GM12878 (cell line): Measurements from ENCODE around the gene C6orf52. TPM values are rescaled to one million over a fixed set of nuclear protein-coding genes. Genes with fewer than 3 reads are reported as not detected.

Source experiments
- ATAC-seq: fragments of 200-7000 bp; cut with Tn5 transposase; 3 replicates; pipeline ENCODE4 v1.9.1; 2020; ENCODE audit warnings: mild to moderate bottlenecking, moderate library complexity
- BruUV-seq: library from RNA; stranded (reverse); fragments of 400-500 nt; replicated peaks from 2 replicates; lab custom pipeline; 2021; lab: Mats Ljungman, UMichigan
- CTCF ChIA-PET: fragments of 300-600 bp; sonication (Branson Sonifier 250); formaldehyde crosslinking; extraction: SDS; loops from one replicate; lab custom pipeline; 2021; ENCODE audit warnings: inconsistent platforms; lab: Yijun Ruan, JAX
- POLR2A ChIA-PET: fragments of 350-600 bp; formaldehyde crosslinking; extraction: SDS; loops from one replicate; lab custom pipeline; 2021; ENCODE audit warnings: inconsistent platforms; lab: Charles Lee
- RAD21 ChIA-PET: fragments of 300-600 bp; sonication (Branson Sonifier 250); formaldehyde crosslinking; loops from one replicate; lab custom pipeline; 2023; ENCODE audit warnings: antibody characterized with exemption; ENCODE audit not compliant: unreplicated experiment; lab: Charles Lee
- SMC1A ChIA-PET: fragments of 300-600 bp; sonication (Branson Sonifier 250); formaldehyde crosslinking; loops from one replicate; lab custom pipeline; 2023; ENCODE audit not compliant: unreplicated experiment, uncharacterized antibody; lab: Charles Lee
- DNase-seq: peaks from one replicate; pipeline ENCODE4 v3.0.0-alpha.2; 2011; ENCODE audit warnings: low read depth, low spot score
- FAIRE-seq: peaks from 3 replicates; lab custom pipeline; 2011; peaks lifted over from hg19 to GRCh38; lab: Jason Lieb, UNC
- H2AFZ ChIP-seq: 2 replicates; pipeline ENCODE4 v1.6.0; 2011; ENCODE audit warnings: low read depth, low read length, control low read depth; ENCODE audit not compliant: control insufficient read depth
- H3K27ac ChIP-seq: 2 replicates; pipeline ENCODE4 v1.5.1; 2011; ENCODE audit warnings: control low read depth; ENCODE audit not compliant: control insufficient read depth, insufficient read depth
- H3K27me3 ChIP-seq, 2 experiments: replicated peaks in 1 of 2; 2 replicates each; pipeline versions ENCODE4 v1.6.0 to v1.6.1; 2011; ENCODE audit warnings: low read length in 1 of 2; ENCODE audit not compliant: control insufficient read depth in 2 of 2, insufficient read depth in 2 of 2
- H3K36me3 ChIP-seq, 2 experiments: 2 replicates each; pipeline ENCODE4 v1.5.1; 2011; ENCODE audit warnings: low read length in 1 of 2; ENCODE audit not compliant: control insufficient read depth in 2 of 2, insufficient read depth in 2 of 2
- H3K4me1 ChIP-seq: 2 replicates; pipeline ENCODE4 v1.6.1; 2011; ENCODE audit warnings: mild to moderate bottlenecking, low read length, moderate library complexity, mixed read lengths; ENCODE audit not compliant: control insufficient read depth, insufficient read depth
- H3K4me2 ChIP-seq: 2 replicates; pipeline ENCODE4 v1.6.0; 2011; ENCODE audit warnings: control low read depth; ENCODE audit not compliant: control insufficient read depth, insufficient read depth
- H3K4me3 ChIP-seq: fragments of 200-600 bp; sonication (generic); 2 replicates; pipeline ENCODE4 v1.5.1; 2016
- H3K79me2 ChIP-seq: 2 replicates; pipeline ENCODE4 v1.6.0; 2011; ENCODE audit warnings: low read length; ENCODE audit not compliant: control insufficient read depth, insufficient read depth
- H3K9ac ChIP-seq: 2 replicates; pipeline ENCODE4 v1.8.0; 2011; ENCODE audit warnings: low read length, control low read depth, mixed read lengths; ENCODE audit not compliant: control insufficient read depth, insufficient read depth
- H3K9me3 ChIP-seq: replicated peaks from 3 replicates; pipeline ENCODE4 v1.5.1; 2011; ENCODE audit warnings: mild to moderate bottlenecking, low read length; ENCODE audit not compliant: control insufficient read depth, insufficient read depth
- H4K20me1 ChIP-seq: 2 replicates; pipeline ENCODE4 v1.6.0; 2011; ENCODE audit not compliant: control insufficient read depth, insufficient read depth
- BCLAF1 ChIP-seq: fragments of 450-650 bp; IDR thresholded peaks from 2 replicates; pipeline ENCODE4 v1.6.1; 2017; ENCODE audit warnings: antibody characterized with exemption, mild to moderate bottlenecking, moderate library complexity
- CHD4 ChIP-seq: fragments of 200-600 bp; sonication (generic); IDR thresholded peaks from 2 replicates; pipeline ENCODE4 v1.6.1; 2016; ENCODE audit warnings: mild to moderate bottlenecking
- E4F1 ChIP-seq: fragments of 450-650 bp; IDR thresholded peaks from 2 replicates; pipeline ENCODE4 v1.6.1; 2018; ENCODE audit warnings: borderline replicate concordance, mild to moderate bottlenecking; ENCODE audit not compliant: partially characterized antibody
- EP300 ChIP-seq, 2 experiments: fragments of 150-350 bp in 1 of 2; IDR thresholded peaks; 2 replicates each; pipeline ENCODE4 v1.6.1; 2011 to 2012; ENCODE audit warnings: low read depth in 2 of 2, low read length in 2 of 2, borderline replicate concordance in 1 of 2, improper control_type of control experiment in 1 of 2, inconsistent platforms in 1 of 2; ENCODE audit not compliant: control insufficient read depth in 1 of 2
- FOXK2 ChIP-seq: fragments of 450-650 bp; IDR thresholded peaks from 2 replicates; pipeline ENCODE4 v1.6.1; 2017; ENCODE audit warnings: mild to moderate bottlenecking, moderate library complexity
- STAT1 ChIP-seq: fragments of 450-650 bp; conservative IDR thresholded peaks from 2 replicates; pipeline ENCODE4 v1.6.1; 2014; ENCODE audit warnings: antibody characterized with exemption, mild to moderate bottlenecking
- ZBED1 ChIP-seq: IDR thresholded peaks from 2 replicates; pipeline ENCODE4 v1.6.1; 2016; ENCODE audit warnings: borderline replicate concordance
- ZNF217 ChIP-seq: fragments of 450-650 bp; IDR thresholded peaks from 2 replicates; pipeline ENCODE4 v1.6.1; 2017; ENCODE audit warnings: antibody characterized with exemption, mild to moderate bottlenecking
- WGBS: methylation state at CpG from one replicate; pipeline ENCODE4 v1.1.6; 2016; ENCODE audit warnings: low lambda C conversion rate; ENCODE audit not compliant: insufficient replicate concordance, insufficient coverage; ENCODE audit errors: missing lambda C conversion rate; 5-methylcytosine and 5-hydroxymethylcytosine counted together
- in situ Hi-C: fragments of 300-500 bp; cut with MboI; formaldehyde crosslinking; loops from 9 replicates; pipeline ENCODE4 v1.14.3; 2018; ENCODE audit warnings: mixed read lengths
- intact Hi-C: fragments of 100-400 bp; cut with micrococcal nuclease; formaldehyde crosslinking; loops from one replicate; pipeline ENCODE4 v1.14.2; 2022; ENCODE audit not compliant: unreplicated experiment
- polyA plus RNA-seq, 11 experiments: library from polyadenylated mRNA; depleted of rRNA in 4 of 11; unstranded in 6 of 11; stranded (reverse) in 5 of 11; fragments of >200 nt; fragmentation: Nextera tagmentation in 4 of 11; fragmentation: Illumina TruSeq in 1 of 11; extraction: Ambion mirVana in 4 of 11; extraction: Trizol in 1 of 11; gene quantifications; 1 replicate in 1 of 11; 2 replicates in 10 of 11; pipeline versions ENCODE4 v1.2.1 to v1.2.3, GENCODE V29; 2011 to 2016; ENCODE audit warnings: inconsistent platforms in 2 of 11, missing spikeins in 2 of 11, low read depth in 1 of 11
- total RNA-seq, 4 experiments: library from RNA; depleted of rRNA in 3 of 4; stranded (reverse); fragments of >200 nt in 3 of 4; fragmentation: Illumina TruSeq in 1 of 4; extraction: Trizol in 1 of 4; gene quantifications; 2 replicates each; pipeline versions ENCODE4 v1.2.1 to v1.2.3, GENCODE V29; 2013 to 2021

C6orf52 gene
- total and polyA plus RNA-seq, 10 of the 15 experiments (the other 5 are each of a cell fraction or from before 2014, with no cell fraction given) = 2.7 to 15.1 (median 4.9) TPM

GRCh38 chr6:10725044-10725443, 30.6 kb upstream of the C6orf52 start:
- Histone ChIP-seq H3K4me3 (no peak overlapping the region), H3K36me3 (peaks cover 0 to under 1% of the 10 kb centered on the region in 2 experiments; a peak in 1 of 4 replicates), H3K9ac (no peak overlapping the region), H3K4me1 (no peaks in the 10 kb centered on the region; the same call in 1 of the 2 replicates), H3K79me2 (peaks cover 13% of the 10 kb centered on the region), H2AFZ (no peak overlapping the region), H3K9me3 (no peaks in the 10 kb centered on the region), H3K27me3 (no peaks in the 10 kb centered on the region), H3K4me2 (peak overlapping the region; percentile 7; the same call in 1 of the 2 replicates), H3K27ac (no peak overlapping the region), H4K20me1 (no peaks in the 10 kb centered on the region)
- no TSS peak for BruUV-seq
- CTCF ChIA-PET = no interaction called here
- TF ChIP-seq CHD4 (no peak), BCLAF1 (no peak), STAT1 (no peak), FOXK2 (no peak), ZBED1 (no peak), ZNF217 (no peak), E4F1 (no peak), EP300 (IDR thresholded peaks at IDR 0.05; ENCODE audit: borderline replicate concordance in 1 of 2, control insufficient read depth in 1 of 2, low read depth in 2 of 2, low read length in 2 of 2) (no peak)
- intact Hi-C loops = loop anchor here (10.0 kb wide), 1 partner anchor 190 kb away; no protein-coding TSS in a partner anchor
- SMC1A ChIA-PET = interaction anchor here (1.2 to 1.6 kb wide), 2 partner anchors 13 to 20 kb away, joined by 3 to 5 read pairs; no protein-coding TSS in a partner anchor
- WGBS = 88% methylated on average over 6 of the region's 6 CpGs
- no peak for DNase-seq
- FAIRE-seq = no peak
- no peak for ATAC-seq
- in situ Hi-C loops = no loop called here
- RAD21 ChIA-PET = no interaction called here
- POLR2A ChIA-PET = interaction anchor here (0.6 to 1.7 kb wide), 2 partner anchors 22 to 205 kb away, joined by 5 read pairs; partner anchors contain the start of gene TMEM14B
